Astrocyte of the cerebellum (primary cell): ENCODE results near the gene FAM83D.

Experiments used
- DNase-seq: peaks from one replicate; pipeline ENCODE4 v3.0.0-alpha.2; 2011; ENCODE audit warnings: low read depth
- H3K4me3 ChIP-seq: 2 replicates; pipeline ENCODE4 v1.5.1; 2011; ENCODE audit warnings: mild to moderate bottlenecking, low read depth, low read length, moderate library complexity
- CTCF ChIP-seq: IDR thresholded peaks from 2 replicates; pipeline ENCODE4 v1.5.1; 2012; ENCODE audit warnings: low read length, low read depth, moderate library complexity, mild to moderate bottlenecking; ENCODE audit errors: missing control alignments
- in situ Hi-C: cut with HindIII; loops from 2 replicates; pipeline ENCODE4 v1.10.0; 2017; ENCODE audit warnings: low sequenced_read_pairs

FAM83D gene

GRCh38 chr20:38931984-38932383, 5.8 kb downstream of the FAM83D start:
- in situ Hi-C loops = no loop called here
- no peak for TF ChIP-seq CTCF
- H3K4me3 ChIP-seq = no peak overlapping the region
- no peak for DNase-seq

- in situ Hi-C loops = no loop called here
- peak; percentile 49 for DNase-seq
- no peak for TF ChIP-seq CTCF
- no peak overlapping the region for H3K4me3 ChIP-seq
These were observed 6.4 kb downstream of the FAM83D start for GRCh38 chr20:38932457-38933120.

- in situ Hi-C loops = no loop called here
- TF ChIP-seq CTCF = no peak
These were observed 8.3 kb downstream of the FAM83D start for GRCh38 chr20:38934530-38934929.

GRCh38 chr20:38935285-38935684, 9.1 kb downstream of the FAM83D start:
- no peak overlapping the region for H3K4me3 ChIP-seq
- DNase-seq = no peak
- in situ Hi-C loops = no loop called here
- peak; percentile 23 for TF ChIP-seq CTCF

More at GRCh38 chr20:38934530-38934929, 8.3 kb downstream of the FAM83D start:
- no peak for DNase-seq
- H3K4me3 ChIP-seq = no peak overlapping the region

GRCh38 chr20:38935967-38936407, 9.8 kb downstream of the FAM83D start:
- DNase-seq = no peak
- H3K4me3 ChIP-seq = no peak overlapping the region
- in situ Hi-C loops = no loop called here
- no peak for TF ChIP-seq CTCF

GRCh38 chr20:38937000-38937399, 10.8 kb downstream of the FAM83D start:
- H3K4me3 ChIP-seq = no peak overlapping the region
- DNase-seq = no peak
- no peak for TF ChIP-seq CTCF
- in situ Hi-C loops = no loop called here

GRCh38 chr20:38937978-38938473, 11.8 kb downstream of the FAM83D start:
- DNase-seq = no peak
- no peak overlapping the region for H3K4me3 ChIP-seq
- in situ Hi-C loops = no loop called here
- no peak for TF ChIP-seq CTCF
